HEK293T (cell line): ENCODE measurements around the gene SLC29A1.

ENCODE experiments used
- ARNT ChIP-seq: fragments of 450-650 bp; IDR thresholded peaks from 2 replicates; pipeline ENCODE4 v1.6.1; 2017; ENCODE audit warnings: mild to moderate bottlenecking
- LEF1 ChIP-seq: fragments of 450-650 bp; IDR thresholded peaks from 2 replicates; pipeline ENCODE4 v1.6.1; 2017; ENCODE audit warnings: mild to moderate bottlenecking, borderline replicate concordance
- NFRKB ChIP-seq: fragments of 450-650 bp; IDR thresholded peaks from 2 replicates; pipeline ENCODE4 v1.6.1; 2016; ENCODE audit warnings: mild to moderate bottlenecking, moderate library complexity
- SP1 ChIP-seq: fragments of 450-650 bp; IDR thresholded peaks from 2 replicates; pipeline ENCODE4 v1.6.1; 2017
- TARDBP ChIP-seq: fragments of 450-650 bp; IDR thresholded peaks from 2 replicates; pipeline ENCODE4 v1.6.1; 2016

DNA sequence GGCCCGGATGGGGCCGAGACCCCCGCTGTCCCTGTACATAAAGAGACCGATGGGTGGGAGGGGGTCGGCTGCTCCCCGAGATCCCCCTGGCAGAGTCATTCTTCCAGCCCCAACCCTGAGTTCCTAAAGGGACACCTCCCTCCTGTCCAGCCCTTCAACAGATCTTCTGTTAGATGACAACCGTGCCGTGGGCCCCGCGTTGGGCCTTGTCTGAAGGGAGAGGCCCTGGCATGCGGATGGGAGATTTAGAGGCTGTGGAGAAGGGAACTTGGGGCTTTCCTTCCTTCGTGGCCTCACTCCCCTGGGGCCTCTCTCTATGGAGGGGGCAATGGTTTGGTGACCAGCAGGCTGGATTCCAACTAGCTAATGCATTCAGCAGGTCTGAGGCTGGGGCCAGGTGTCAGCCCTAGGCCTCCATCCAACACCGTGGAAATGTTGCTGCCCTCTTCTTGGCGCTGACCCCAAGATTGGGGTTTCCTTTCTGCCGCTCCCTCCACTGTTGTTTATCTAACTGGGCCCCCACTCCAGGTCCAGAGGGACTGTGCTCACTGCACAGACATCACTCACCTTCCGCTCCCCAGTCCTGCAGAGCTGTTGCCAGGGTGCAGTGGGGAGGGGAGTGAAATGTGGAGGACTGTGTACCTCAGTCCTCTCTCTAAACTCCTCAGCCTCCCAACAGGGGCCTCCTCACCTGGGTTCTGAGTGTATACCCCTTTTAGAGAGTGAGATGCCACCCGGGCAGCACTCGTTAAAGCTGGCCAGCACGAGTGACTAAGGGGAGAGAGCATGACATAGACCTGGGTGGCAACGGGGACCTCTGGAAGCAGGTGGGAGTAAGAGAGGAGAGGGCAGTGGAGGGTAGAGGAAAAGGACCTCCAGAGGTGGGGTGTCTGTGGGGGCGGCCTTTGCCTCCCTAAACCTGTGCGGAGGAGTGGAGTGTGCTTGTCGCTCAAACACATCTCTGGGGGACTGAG is 53.6 kb downstream of the SLC29A1 start:
- no peak for TF ChIP-seq LEF1
- TF ChIP-seq NFRKB: no peak
- no peak for TF ChIP-seq ARNT
- no peak for TF ChIP-seq SP1
- TF ChIP-seq TARDBP: no peak
